OCI-LY3 (cell line): ENCODE data around the gene GRID2.

ENCODE experiments used
- CTCF ChIP-seq: fragments of 200-600, 300-600 bp; sonication (generic); IDR thresholded peaks from 2 replicates; pipeline ENCODE4 v1.5.1; 2014; ENCODE audit warnings: antibody characterized with exemption, low read length, low read depth
- EZH2phosphoT487 ChIP-seq: fragments of 200-600 bp; shearing (Covaris generic); IDR thresholded peaks from 2 replicates; pipeline ENCODE4 v1.6.1; 2018; ENCODE audit warnings: antibody characterized with exemption, mixed run types, low read depth

- TF ChIP-seq CTCF (no peak), EZH2phosphoT487 (no peak)
Observed at GRCh38 chr4:93748373-93749291, 1444.9 kb downstream of the GRID2 start.
